ENCODE results near the gene DOCK4.
"Not testable (repeated sequence)": the region's sequence is repeated elsewhere in the genome, so short reads cannot be mapped to it uniquely, and the experiment has no call there.

Gene DOCK4

GRCh38 chr7:112206238-112206990 is at the start of gene DOCK4, which contains the start of gene ZNF277:
Gene DOCK4 (minus strand): TSS chr7:112206399. CDS start chr7:112206138, 261 bp downstream.
Gene ZNF277 (plus strand): TSS chr7:112206695. CDS start chr7:112206717, 22 bp downstream.
- peak within 1 kb of the TSS; percentile 98 for H3K4me3 ChIP-seq (ENCODE audit: low read length)
- H3K36me3 ChIP-seq (ENCODE audit: control insufficient read depth, insufficient read depth, low read length, severe bottlenecking), result no peaks in the 10 kb centered on the region
- H3K9ac ChIP-seq (ENCODE audit: low read length), result peak within 1 kb of the TSS; percentile 90
- H3K4me1 ChIP-seq (ENCODE audit: control insufficient read depth, insufficient read depth, low read length), result peaks cover 20% of the 10 kb centered on the region
- no peaks in the 10 kb centered on the region for H3K27me3 ChIP-seq (replicated peaks; ENCODE audit: control insufficient read depth, insufficient read depth, low read length)
- no peaks in the 10 kb centered on the region for H3K9me3 ChIP-seq (ENCODE audit: control insufficient read depth, low read length)
- DNase-seq (ENCODE audit: low read depth), result peak; percentile 100

- DNase-seq (ENCODE audit: low read depth), result no peak
- no peak overlapping the region for H3K9ac ChIP-seq (ENCODE audit: low read length)
- H3K4me1 ChIP-seq (ENCODE audit: control insufficient read depth, insufficient read depth, low read length), result no peaks in the 10 kb centered on the region
- H3K9me3 ChIP-seq (ENCODE audit: control insufficient read depth, low read length), result no peaks in the 10 kb centered on the region
- H3K27me3 ChIP-seq (replicated peaks; ENCODE audit: control insufficient read depth, insufficient read depth, low read length), result no peaks in the 10 kb centered on the region
- no peaks in the 10 kb centered on the region for H3K36me3 ChIP-seq (ENCODE audit: control insufficient read depth, insufficient read depth, low read length, severe bottlenecking)
- no peak overlapping the region for H3K4me3 ChIP-seq (ENCODE audit: low read length)
Measured at GRCh38 chr7:112255388-112255720, 49.2 kb upstream of the DOCK4 start.

DNA sequence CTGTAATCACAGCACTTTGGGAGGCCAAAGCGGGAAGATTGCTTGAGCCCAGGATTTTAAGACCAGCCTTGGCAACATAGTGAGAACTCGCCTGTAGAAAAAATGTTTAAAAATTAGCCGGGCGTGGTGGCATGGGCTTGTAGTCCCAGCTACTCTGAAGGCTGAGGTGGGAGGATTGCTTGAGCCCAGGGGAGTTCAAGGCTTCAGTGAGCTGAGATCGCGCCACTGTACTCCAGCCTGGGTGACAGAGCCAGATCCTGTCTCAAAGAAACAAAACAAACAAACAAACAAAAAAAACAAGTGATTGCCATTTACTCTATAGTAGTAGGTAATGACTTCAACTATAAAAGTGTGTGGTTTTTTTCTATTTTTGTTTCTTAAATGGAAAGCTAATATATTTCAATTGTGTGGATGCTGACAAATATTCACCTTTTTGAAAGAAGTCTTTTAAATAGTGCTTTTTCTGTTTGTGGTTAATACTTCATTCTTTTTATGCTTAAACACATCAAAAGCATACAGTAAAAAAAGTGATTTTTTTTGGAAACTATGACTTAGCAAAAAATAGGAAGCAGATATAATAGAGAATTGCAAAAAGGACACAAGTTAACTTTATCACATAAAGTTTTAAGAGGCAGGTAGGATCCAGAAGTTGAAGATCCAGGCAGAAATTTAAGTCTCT is 48.6 kb upstream of the DOCK4 start:
- H3K4me1 ChIP-seq (ENCODE audit: control insufficient read depth, insufficient read depth, low read length), result no peaks in the 10 kb centered on the region
- no peak for DNase-seq (ENCODE audit: low read depth)
- H3K27me3 ChIP-seq (replicated peaks; ENCODE audit: control insufficient read depth, insufficient read depth, low read length), result no peaks in the 10 kb centered on the region

GRCh38 chr7:112254156-112254555 is 48.0 kb upstream of the DOCK4 start:
- H3K4me3 ChIP-seq (ENCODE audit: low read length), result no peak overlapping the region
- no peaks in the 10 kb centered on the region for H3K27me3 ChIP-seq (replicated peaks; ENCODE audit: control insufficient read depth, insufficient read depth, low read length)
- no peaks in the 10 kb centered on the region for H3K4me1 ChIP-seq (ENCODE audit: control insufficient read depth, insufficient read depth, low read length)
- no peaks in the 10 kb centered on the region for H3K9me3 ChIP-seq (ENCODE audit: control insufficient read depth, low read length)
- no peak for DNase-seq (ENCODE audit: low read depth)
- no peaks in the 10 kb centered on the region for H3K36me3 ChIP-seq (ENCODE audit: control insufficient read depth, insufficient read depth, low read length, severe bottlenecking)
- H3K9ac ChIP-seq (ENCODE audit: low read length), result no peak overlapping the region

More for the DNA sequence above, 48.6 kb upstream of the DOCK4 start:
- Histone ChIP-seq H3K36me3 (ENCODE audit: control insufficient read depth, insufficient read depth, low read length, severe bottlenecking) (no peaks in the 10 kb centered on the region), H3K9me3 (ENCODE audit: control insufficient read depth, low read length) (no peaks in the 10 kb centered on the region), H3K4me3 (ENCODE audit: low read length) (no peak overlapping the region), H3K9ac (ENCODE audit: low read length) (no peak overlapping the region)

- Histone ChIP-seq H3K4me1 (ENCODE audit: control insufficient read depth, insufficient read depth, low read length) (no peaks in the 10 kb centered on the region), H3K9ac (ENCODE audit: low read length) (no peak overlapping the region), H3K9me3 (ENCODE audit: control insufficient read depth, low read length) (no peaks in the 10 kb centered on the region), H3K4me3 (ENCODE audit: low read length) (no peak overlapping the region), H3K27me3 (replicated peaks; ENCODE audit: control insufficient read depth, insufficient read depth, low read length) (no peaks in the 10 kb centered on the region), H3K36me3 (ENCODE audit: control insufficient read depth, insufficient read depth, low read length, severe bottlenecking) (no peaks in the 10 kb centered on the region)
- no peak for DNase-seq (ENCODE audit: low read depth)
Measured at GRCh38 chr7:112252691-112253090, 46.5 kb upstream of the DOCK4 start.

DNA sequence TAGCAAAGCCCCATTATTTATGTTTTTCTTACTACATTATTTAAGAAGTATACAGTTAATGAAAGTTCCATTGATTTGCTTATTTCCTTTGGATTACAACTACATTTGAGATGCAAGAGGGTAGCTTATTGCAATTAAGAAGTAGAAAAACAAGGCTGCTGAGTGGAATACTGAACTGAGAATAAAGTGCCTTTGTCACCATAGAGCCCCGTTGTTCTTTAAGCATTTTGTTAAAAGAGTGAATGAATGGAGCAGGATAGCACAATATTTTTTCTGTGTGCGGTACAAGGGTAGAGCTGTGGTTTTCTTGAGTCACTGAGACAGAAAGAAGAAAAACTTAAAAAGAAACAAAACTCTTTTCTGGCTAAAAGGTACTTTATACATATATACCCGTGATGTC is 45.9 kb upstream of the DOCK4 start:
- Histone ChIP-seq H3K36me3 (ENCODE audit: control insufficient read depth, insufficient read depth, low read length, severe bottlenecking) (no peaks in the 10 kb centered on the region), H3K4me3 (ENCODE audit: low read length) (no peak overlapping the region), H3K4me1 (ENCODE audit: control insufficient read depth, insufficient read depth, low read length) (no peaks in the 10 kb centered on the region), H3K9me3 (ENCODE audit: control insufficient read depth, low read length) (no peaks in the 10 kb centered on the region), H3K27me3 (replicated peaks; ENCODE audit: control insufficient read depth, insufficient read depth, low read length) (no peaks in the 10 kb centered on the region), H3K9ac (ENCODE audit: low read length) (no peak overlapping the region)
- no peak for DNase-seq (ENCODE audit: low read depth)

GRCh38 chr7:112249967-112250366 is 43.8 kb upstream of the DOCK4 start:
- not testable (repeated sequence) for DNase-seq (ENCODE audit: low read depth)

GRCh38 chr7:112248598-112248997 is 42.4 kb upstream of the DOCK4 start:
- Histone ChIP-seq H3K27me3 (replicated peaks; ENCODE audit: control insufficient read depth, insufficient read depth, low read length) (no peaks in the 10 kb centered on the region), H3K36me3 (ENCODE audit: control insufficient read depth, insufficient read depth, low read length, severe bottlenecking) (no peaks in the 10 kb centered on the region), H3K9me3 (ENCODE audit: control insufficient read depth, low read length) (no peaks in the 10 kb centered on the region)

More at GRCh38 chr7:112249967-112250366, 43.8 kb upstream of the DOCK4 start:
- not testable (repeated sequence) for H3K9ac ChIP-seq (ENCODE audit: low read length); H3K9me3 ChIP-seq (ENCODE audit: control insufficient read depth, low read length); H3K4me1 ChIP-seq (ENCODE audit: control insufficient read depth, insufficient read depth, low read length); H3K36me3 ChIP-seq (ENCODE audit: control insufficient read depth, insufficient read depth, low read length, severe bottlenecking); H3K4me3 ChIP-seq (ENCODE audit: low read length); H3K27me3 ChIP-seq (replicated peaks; ENCODE audit: control insufficient read depth, insufficient read depth, low read length)

GRCh38 chr7:112238852-112239610 is 32.8 kb upstream of the DOCK4 start:
- no peak overlapping the region for H3K9ac ChIP-seq (ENCODE audit: low read length)
- no peak for DNase-seq (ENCODE audit: low read depth)
- H3K4me1 ChIP-seq (ENCODE audit: control insufficient read depth, insufficient read depth, low read length), result peaks cover 5% of the 10 kb centered on the region
- no peak overlapping the region for H3K4me3 ChIP-seq (ENCODE audit: low read length)
- no peaks in the 10 kb centered on the region for H3K9me3 ChIP-seq (ENCODE audit: control insufficient read depth, low read length)
- H3K27me3 ChIP-seq (replicated peaks; ENCODE audit: control insufficient read depth, insufficient read depth, low read length), result no peaks in the 10 kb centered on the region
- no peaks in the 10 kb centered on the region for H3K36me3 ChIP-seq (ENCODE audit: control insufficient read depth, insufficient read depth, low read length, severe bottlenecking)

More at GRCh38 chr7:112248598-112248997, 42.4 kb upstream of the DOCK4 start:
- Histone ChIP-seq H3K9ac (ENCODE audit: low read length) (no peak overlapping the region), H3K4me3 (ENCODE audit: low read length) (no peak overlapping the region), H3K4me1 (ENCODE audit: control insufficient read depth, insufficient read depth, low read length) (no peaks in the 10 kb centered on the region)
- DNase-seq (ENCODE audit: low read depth), result no peak

- no peak for DNase-seq (ENCODE audit: low read depth)
- no peaks in the 10 kb centered on the region for H3K9me3 ChIP-seq (ENCODE audit: control insufficient read depth, low read length)
- H3K36me3 ChIP-seq (ENCODE audit: control insufficient read depth, insufficient read depth, low read length, severe bottlenecking), result no peaks in the 10 kb centered on the region
- H3K4me1 ChIP-seq (ENCODE audit: control insufficient read depth, insufficient read depth, low read length), result peaks cover 11% of the 10 kb centered on the region
- no peak overlapping the region for H3K4me3 ChIP-seq (ENCODE audit: low read length)
- H3K27me3 ChIP-seq (replicated peaks; ENCODE audit: control insufficient read depth, insufficient read depth, low read length), result no peaks in the 10 kb centered on the region
- no peak overlapping the region for H3K9ac ChIP-seq (ENCODE audit: low read length)
Measured at GRCh38 chr7:112238330-112238729, 32.1 kb upstream of the DOCK4 start.

- H3K9ac ChIP-seq (ENCODE audit: low read length), result no peak overlapping the region
- H3K4me3 ChIP-seq (ENCODE audit: low read length), result no peak overlapping the region
- DNase-seq (ENCODE audit: low read depth), result no peak
- no peaks in the 10 kb centered on the region for H3K36me3 ChIP-seq (ENCODE audit: control insufficient read depth, insufficient read depth, low read length, severe bottlenecking)
- no peaks in the 10 kb centered on the region for H3K9me3 ChIP-seq (ENCODE audit: control insufficient read depth, low read length)
- H3K4me1 ChIP-seq (ENCODE audit: control insufficient read depth, insufficient read depth, low read length), result peaks cover 17% of the 10 kb centered on the region
- no peaks in the 10 kb centered on the region for H3K27me3 ChIP-seq (replicated peaks; ENCODE audit: control insufficient read depth, insufficient read depth, low read length)
Measured at GRCh38 chr7:112236597-112236996, 30.4 kb upstream of the DOCK4 start.
